HepG2 (cell line): ENCODE data around the gene ITGAV. TPM values are rescaled to one million over a fixed set of nuclear protein-coding genes. Genes with fewer than 3 reads are reported as not detected.

Source experiments
- ATAC-seq: fragments of 200-7000 bp; cut with Tn5 transposase; 3 replicates; pipeline ENCODE4 v1.9.1; 2020; ENCODE audit warnings: mild to moderate bottlenecking, moderate library complexity
- BruUV-seq: library from RNA; stranded (reverse); fragments of 400-500 nt; replicated peaks from 2 replicates; lab custom pipeline; 2021; lab: Mats Ljungman, UMichigan
- CTCF ChIA-PET: fragments of 300-600 bp; formaldehyde crosslinking; extraction: SDS; loops from one replicate; lab custom pipeline; 2021; ENCODE audit warnings: low total read pairs, inconsistent platforms, low intra/inter-chr PET ratio; lab: Yijun Ruan, JAX
- POLR2A ChIA-PET: fragments of 350-600 bp; sonication (Branson Sonifier 250); formaldehyde crosslinking; loops from one replicate; lab custom pipeline; 2020; ENCODE audit warnings: antibody characterized with exemption, inconsistent platforms; lab: Yijun Ruan, JAX
- DNase-seq: peaks from one replicate; pipeline ENCODE4 v3.0.0-alpha.2; 2015; ENCODE audit warnings: low spot score
- FAIRE-seq: peaks from 3 replicates; lab custom pipeline; 2011; peaks lifted over from hg19 to GRCh38; lab: Jason Lieb, UNC
- H2AFZ ChIP-seq: one replicate; pipeline ENCODE4 v1.6.1; 2011; ENCODE audit warnings: low read length, inconsistent platforms
- H3K27ac ChIP-seq: fragments of 300-600 bp; 3 replicates; pipeline ENCODE4 v1.8.0; 2011; ENCODE audit warnings: mixed run types, mild to moderate bottlenecking, mixed read lengths, low read length, inconsistent platforms; ENCODE audit not compliant: insufficient read depth; ENCODE audit errors: extremely low read length
- H3K27me3 ChIP-seq, 2 experiments: fragments of 200-600 bp in 1 of 2; 2 replicates in 1 of 2; 3 replicates in 1 of 2; pipeline versions ENCODE4 v1.6.0 to v1.8.0; 2011; ENCODE audit warnings: low read length in 2 of 2, mild to moderate bottlenecking in 2 of 2, moderate library complexity in 2 of 2, inconsistent platforms in 1 of 2; ENCODE audit not compliant: insufficient read depth in 2 of 2, control insufficient read depth in 1 of 2
- H3K36me3 ChIP-seq, 2 experiments: fragments of 200-600 bp in 1 of 2; replicated peaks in 1 of 2; 2 replicates in 1 of 2; 3 replicates in 1 of 2; pipeline versions ENCODE4 v1.5.1 to v1.8.0; 2011; ENCODE audit warnings: low read length in 2 of 2, inconsistent platforms in 1 of 2; ENCODE audit not compliant: insufficient read depth in 2 of 2, control insufficient read depth in 1 of 2
- H3K4me1 ChIP-seq: 2 replicates; pipeline ENCODE4 v1.5.1; 2012; ENCODE audit warnings: low read length, inconsistent platforms; ENCODE audit not compliant: insufficient read depth
- H3K4me2 ChIP-seq: 2 replicates; pipeline ENCODE4 v1.6.0; 2011; ENCODE audit warnings: low read depth, low read length, inconsistent platforms
- H3K4me3 ChIP-seq, 3 experiments: fragments of 200-600 bp in 1 of 3; sonication (generic), shearing (Covaris generic) in 1 of 3; replicated peaks in 1 of 3; 2 replicates each; pipeline ENCODE4 v1.5.1; 2011 to 2016; ENCODE audit warnings: low read length in 3 of 3, inconsistent platforms in 2 of 3, low read depth in 2 of 3, mild to moderate bottlenecking in 2 of 3, control low read depth in 1 of 3, mixed read lengths in 1 of 3; ENCODE audit not compliant: insufficient read depth in 1 of 3
- H3K79me2 ChIP-seq: one replicate; pipeline ENCODE4 v1.6.1; 2011; ENCODE audit warnings: low read length, inconsistent platforms; ENCODE audit not compliant: insufficient read depth
- H3K9ac ChIP-seq: 2 replicates; pipeline ENCODE4 v1.6.0; 2011; ENCODE audit warnings: mild to moderate bottlenecking, low read depth, low read length, inconsistent platforms; ENCODE audit not compliant: insufficient read depth
- H3K9me3 ChIP-seq: 2 replicates; pipeline ENCODE4 v1.5.1; 2012; ENCODE audit warnings: mild to moderate bottlenecking, low read length
- H4K20me1 ChIP-seq: 2 replicates; pipeline ENCODE4 v1.6.0; 2011; ENCODE audit warnings: inconsistent platforms, mild to moderate bottlenecking, low read length, moderate library complexity; ENCODE audit not compliant: insufficient read depth
- KAT8 ChIP-seq: IDR thresholded peaks from 2 replicates; pipeline ENCODE4 v1.6.1; 2016; ENCODE audit warnings: missing genetic modification reagents, missing compliant biosample characterization
- MAFK ChIP-seq, 2 experiments: IDR thresholded peaks in 1 of 2; conservative IDR thresholded peaks in 1 of 2; 2 replicates each; pipeline ENCODE4 v1.6.1; 2011; ENCODE audit warnings: improper control_type of control experiment in 2 of 2, low read length in 2 of 2
- MED13 ChIP-seq: sonication (generic); formaldehyde crosslinking; IDR thresholded peaks from 2 replicates; pipeline ENCODE4 v1.5.0; 2020; ENCODE audit warnings: missing genetic modification reagents
- RCOR2 ChIP-seq: IDR thresholded peaks from 2 replicates; pipeline ENCODE4 v1.6.1; 2016; ENCODE audit warnings: missing biosample characterization, missing genetic modification reagents
- REPIN1 ChIP-seq: sonication (generic); formaldehyde crosslinking; IDR thresholded peaks from 2 replicates; pipeline ENCODE4 v1.8.0; 2022; ENCODE audit warnings: missing genetic modification reagents, low read depth, mild to moderate bottlenecking, borderline replicate concordance
- ZNF770 ChIP-seq: sonication (generic); formaldehyde crosslinking; IDR thresholded peaks from 2 replicates; pipeline ENCODE4 v1.5.0; 2020; ENCODE audit warnings: mild to moderate bottlenecking, missing genetic modification reagents
- WGBS: methylation state at CpG from one replicate; pipeline ENCODE4 v1.1.6; 2017; ENCODE audit warnings: low lambda C conversion rate; 5-methylcytosine and 5-hydroxymethylcytosine counted together
- in situ Hi-C: cut with HindIII; loops from 2 replicates; pipeline ENCODE4 v1.10.0; 2017; ENCODE audit warnings: low pct_unique_long_range_greater_than_20kb; ENCODE audit not compliant: extremely low pct_ligation_motif_present
- intact Hi-C: fragments of 100-400 bp; cut with micrococcal nuclease; formaldehyde crosslinking; loops from one replicate; pipeline ENCODE4 v1.10.0; 2022; ENCODE audit not compliant: unreplicated experiment
- polyA plus RNA-seq, 8 experiments: library from polyadenylated mRNA; depleted of rRNA in 3 of 8; stranded (reverse) in 7 of 8; unstranded in 1 of 8; fragments of >200 nt; fragmentation: Illumina TruSeq in 4 of 8; extraction: Trizol in 4 of 8; gene quantifications; 2 replicates each; pipeline versions ENCODE4 v1.2.1 to v1.2.3, GENCODE V29; 2011 to 2016; ENCODE audit warnings: low read depth in 4 of 8, missing spikeins in 1 of 8, mixed read lengths in 1 of 8; ENCODE audit not compliant: insufficient read depth in 1 of 8
- total RNA-seq, 5 experiments: library from RNA; depleted of rRNA; stranded (reverse); fragments of >200 nt; fragmentation: Illumina TruSeq; extraction: Trizol; gene quantifications; 2 replicates each; pipeline ENCODE4 v1.2.3, GENCODE V29; 2016; ENCODE audit warnings: low read depth in 1 of 5

Gene ITGAV
- total and polyA plus RNA-seq, 2 of the 13 experiments (the other 11 are each of a cell fraction or from before 2014, with no cell fraction given) = 59.1 to 60.4 TPM

- TF ChIP-seq ZNF770 (CRISPR knock-in tag) (no peak), MED13 (CRISPR knock-in tag) (no peak), REPIN1 (CRISPR knock-in tag) (no peak)
These were observed 28.2 kb upstream of the ITGAV start (continued) for GRCh38 chr2:186561467-186562208.

- Histone ChIP-seq H3K9me3 (no peaks in the 10 kb centered on the region), H3K27ac (peak overlapping the region; percentile 43), H3K79me2 (no peaks in the 10 kb centered on the region), H2AFZ (no peak overlapping the region), H4K20me1 (no peaks in the 10 kb centered on the region), H3K27me3 (no peaks in the 10 kb centered on the region), H3K4me1 (peaks cover 20% of the 10 kb centered on the region), H3K4me2 (peak overlapping the region; percentile 65), H3K9ac (no peak overlapping the region), H3K4me3 (peak overlapping the region in 1 of 3 experiments; percentile 42; a peak in 2 of 6 replicates), H3K36me3 (no peaks in the 10 kb centered on the region)
- ATAC-seq = no peak
- ChIA-PET CTCF (no interaction called here), POLR2A (interaction anchor here (1.2 to 3.8 kb wide), 5 partner anchors 8 to 76 kb away, joined by 3 to 24 read pairs (median 3); partner anchors contain the start of genes ITGAV and ZC3H15)
- TF ChIP-seq KAT8 (CRISPR knock-in tag) = 0 out of 2 replicates have a peak, but pooled peaks have one; percentile 4
- TF ChIP-seq MAFK (conservative IDR thresholded peaks at IDR 0.05 in 1 of 2, IDR thresholded peaks at IDR 0.05 in 1 of 2; ENCODE audit: low read length in 2 of 2) = no peak
- TF ChIP-seq RCOR2 (CRISPR knock-in tag) = 0 out of 2 replicates have a peak, but pooled peaks have one; percentile 1
- intact Hi-C loops = no loop called here
- no TSS peak for BruUV-seq
- no peak for FAIRE-seq
- in situ Hi-C loops = no loop called here
- no peak for DNase-seq
- WGBS = 94% methylated on average over 1 of the region's 1 CpG
These were observed 27.7 kb upstream of the ITGAV start for GRCh38 chr2:186562209-186562578.
